ENCODE results near the gene PTPN23.

PTPN23 gene

GRCh38 chr3:47406762-47407149, 25.9 kb downstream of the PTPN23 start:
- Histone ChIP-seq H3K79me2 (ENCODE audit: low read length) (peaks cover 28% of the 10 kb centered on the region), H3F3A (ENCODE audit: insufficient read depth, low read length) (no peaks in the 10 kb centered on the region), H3K9ac (ENCODE audit: low read length) (no peak overlapping the region), H3K9me3 (replicated peaks; ENCODE audit: insufficient read depth, low read length) (no peaks in the 10 kb centered on the region), H3K27me3 (replicated peaks; ENCODE audit: insufficient read depth, low read length) (no peaks in the 10 kb centered on the region), H3K4me3 (ENCODE audit: low read length) (no peak overlapping the region), H3K4me2 (ENCODE audit: low read depth, low read length) (no peak overlapping the region), H3K9me2 (replicated peaks; ENCODE audit: insufficient read depth, low read length) (no peaks in the 10 kb centered on the region), H2AFZ (ENCODE audit: low read length) (no peak overlapping the region), H3K27ac (ENCODE audit: low read length) (no peak overlapping the region), H4K20me1 (ENCODE audit: insufficient read depth, low read length) (no peaks in the 10 kb centered on the region), H3K4me1 (ENCODE audit: low read length) (no peaks in the 10 kb centered on the region), H3K36me3 (replicated peaks; ENCODE audit: insufficient read depth, low read length) (peaks cover 5% of the 10 kb centered on the region; the same call in 1 of the 2 replicates)
- TF ChIP-seq EZH2phosphoT487 (IDR thresholded peaks at IDR 0.05; ENCODE audit: low read length) (no peak), EZH2 (optimal IDR thresholded peaks at IDR 0.05; ENCODE audit: low read depth, low read length) (no peak)
- TF ChIP-seq, protein P1, sequence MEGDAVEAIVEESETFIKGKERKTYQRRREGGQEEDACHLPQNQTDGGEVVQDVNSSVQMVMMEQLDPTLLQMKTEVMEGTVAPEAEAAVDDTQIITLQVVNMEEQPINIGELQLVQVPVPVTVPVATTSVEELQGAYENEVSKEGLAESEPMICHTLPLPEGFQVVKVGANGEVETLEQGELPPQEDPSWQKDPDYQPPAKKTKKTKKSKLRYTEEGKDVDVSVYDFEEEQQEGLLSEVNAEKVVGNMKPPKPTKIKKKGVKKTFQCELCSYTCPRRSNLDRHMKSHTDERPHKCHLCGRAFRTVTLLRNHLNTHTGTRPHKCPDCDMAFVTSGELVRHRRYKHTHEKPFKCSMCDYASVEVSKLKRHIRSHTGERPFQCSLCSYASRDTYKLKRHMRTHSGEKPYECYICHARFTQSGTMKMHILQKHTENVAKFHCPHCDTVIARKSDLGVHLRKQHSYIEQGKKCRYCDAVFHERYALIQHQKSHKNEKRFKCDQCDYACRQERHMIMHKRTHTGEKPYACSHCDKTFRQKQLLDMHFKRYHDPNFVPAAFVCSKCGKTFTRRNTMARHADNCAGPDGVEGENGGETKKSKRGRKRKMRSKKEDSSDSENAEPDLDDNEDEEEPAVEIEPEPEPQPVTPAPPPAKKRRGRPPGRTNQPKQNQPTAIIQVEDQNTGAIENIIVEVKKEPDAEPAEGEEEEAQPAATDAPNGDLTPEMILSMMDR (IDR thresholded peaks at IDR 0.05; ENCODE audit: low read length), result no peak
- DNase-seq, result no peak

- Histone ChIP-seq H3K27me3 (replicated peaks; ENCODE audit: insufficient read depth, low read length) (no peaks in the 10 kb centered on the region), H3K9me2 (replicated peaks; ENCODE audit: insufficient read depth, low read length) (no peaks in the 10 kb centered on the region), H3K79me2 (ENCODE audit: low read length) (peaks cover 26% of the 10 kb centered on the region), H3K4me3 (ENCODE audit: low read length) (no peak overlapping the region), H3K36me3 (replicated peaks; ENCODE audit: insufficient read depth, low read length) (peaks cover 5% of the 10 kb centered on the region; the same call in 1 of the 2 replicates), H4K20me1 (ENCODE audit: insufficient read depth, low read length) (no peaks in the 10 kb centered on the region), H3K4me2 (ENCODE audit: low read depth, low read length) (no peak overlapping the region), H3K4me1 (ENCODE audit: low read length) (no peaks in the 10 kb centered on the region), H3F3A (ENCODE audit: insufficient read depth, low read length) (no peaks in the 10 kb centered on the region), H3K27ac (ENCODE audit: low read length) (no peak overlapping the region), H2AFZ (ENCODE audit: low read length) (no peak overlapping the region), H3K9ac (ENCODE audit: low read length) (no peak overlapping the region), H3K9me3 (replicated peaks; ENCODE audit: insufficient read depth, low read length) (no peaks in the 10 kb centered on the region)
- no peak for DNase-seq
- TF ChIP-seq EZH2 (optimal IDR thresholded peaks at IDR 0.05; ENCODE audit: low read depth, low read length) (no peak), EZH2phosphoT487 (IDR thresholded peaks at IDR 0.05; ENCODE audit: low read length) (no peak)
- TF ChIP-seq, protein P1 (IDR thresholded peaks at IDR 0.05; ENCODE audit: low read length), result no peak
These were observed 26.4 kb downstream of the PTPN23 start for GRCh38 chr3:47407237-47407636.

- no peaks in the 10 kb centered on the region for H3K4me1 ChIP-seq (ENCODE audit: low read length)
- peaks cover 23% of the 10 kb centered on the region for H3K79me2 ChIP-seq (ENCODE audit: low read length)
- no peak overlapping the region for H3K4me3 ChIP-seq (ENCODE audit: low read length)
- no peaks in the 10 kb centered on the region for H3K27me3 ChIP-seq (replicated peaks; ENCODE audit: insufficient read depth, low read length)
- no peaks in the 10 kb centered on the region for H4K20me1 ChIP-seq (ENCODE audit: insufficient read depth, low read length)
- no peak overlapping the region for H3K9ac ChIP-seq (ENCODE audit: low read length)
- no peak overlapping the region for H3K27ac ChIP-seq (ENCODE audit: low read length)
- no peaks in the 10 kb centered on the region for H3F3A ChIP-seq (ENCODE audit: insufficient read depth, low read length)
- no peak for TF ChIP-seq EZH2phosphoT487 (IDR thresholded peaks at IDR 0.05; ENCODE audit: low read length)
- TF ChIP-seq, protein P1 (IDR thresholded peaks at IDR 0.05; ENCODE audit: low read length), result no peak
- TF ChIP-seq EZH2 (optimal IDR thresholded peaks at IDR 0.05; ENCODE audit: low read depth, low read length), result no peak
- no peaks in the 10 kb centered on the region for H3K9me3 ChIP-seq (replicated peaks; ENCODE audit: insufficient read depth, low read length)
- H3K36me3 ChIP-seq (replicated peaks; ENCODE audit: insufficient read depth, low read length), result peaks cover 5% of the 10 kb centered on the region; the same call in 1 of the 2 replicates
- H3K9me2 ChIP-seq (replicated peaks; ENCODE audit: insufficient read depth, low read length), result no peaks in the 10 kb centered on the region
- no peak overlapping the region for H3K4me2 ChIP-seq (ENCODE audit: low read depth, low read length)
- DNase-seq, result no peak
- H2AFZ ChIP-seq (ENCODE audit: low read length), result no peak overlapping the region
These were observed 27.3 kb downstream of the PTPN23 start for GRCh38 chr3:47407896-47408838.
